Activated T-helper 17 cell treated with anti-CD3 and anti-CD28 coated beads, Interleukin-2, amount 50 U/mL, for 72 hours (primary cell): ENCODE results near the gene NFE2L3. TPM values are rescaled to one million over a fixed set of nuclear protein-coding genes. Genes with fewer than 3 reads are reported as not detected.
"Not testable (repeated sequence)": the region's sequence is repeated elsewhere in the genome, so short reads cannot be mapped to it uniquely, and the experiment has no call there.

Experiments used
- ATAC-seq: fragments of 150-1000 bp; cut with Tn5 transposase; replicated peaks from 2 replicates; pipeline ENCODE4 v1.10.0; 2021; ENCODE audit warnings: mild to moderate bottlenecking, moderate library complexity
- H3K27ac Mint-ChIP-seq: one replicate; pipeline ENCODE4 v1.8.0; 2022; ENCODE audit warnings: mixed read lengths
- H3K27me3 Mint-ChIP-seq: one replicate; pipeline ENCODE4 v1.8.0; 2022; ENCODE audit warnings: mixed read lengths
- H3K36me3 Mint-ChIP-seq: one replicate; pipeline ENCODE4 v1.8.0; 2022; ENCODE audit warnings: low read depth, mild to moderate bottlenecking, mixed read lengths
- H3K4me1 Mint-ChIP-seq: one replicate; pipeline ENCODE4 v1.8.0; 2022; ENCODE audit warnings: mixed read lengths
- H3K4me3 Mint-ChIP-seq: one replicate; pipeline ENCODE4 v1.8.0; 2022; ENCODE audit warnings: mild to moderate bottlenecking, mixed read lengths
- H3K9me3 Mint-ChIP-seq: one replicate; pipeline ENCODE4 v1.8.0; 2022; ENCODE audit warnings: mixed read lengths
- total RNA-seq, 2 donors: library from RNA; stranded (reverse); gene quantifications; one replicate each; pipeline ENCODE4 v1.2.3, GENCODE V29; 2022

Gene NFE2L3
- total RNA-seq, 2 donors from 2014 or later, result 24.1 to 27.6 TPM

- Mint-ChIP-seq H3K4me3 (no peak overlapping the region), H3K27ac (no peak overlapping the region), H3K4me1 (no peaks in the 10 kb centered on the region), H3K36me3 (no peaks in the 10 kb centered on the region), H3K9me3 (no peaks in the 10 kb centered on the region), H3K27me3 (peaks cover 9% of the 10 kb centered on the region)
- ATAC-seq, result no peak
These were observed 11.6 kb upstream of the NFE2L3 start for GRCh38 chr7:26140380-26140779.

- H3K27ac Mint-ChIP-seq, result no peak overlapping the region
- no peaks in the 10 kb centered on the region for H3K36me3 Mint-ChIP-seq
- H3K4me1 Mint-ChIP-seq, result no peaks in the 10 kb centered on the region
- H3K27me3 Mint-ChIP-seq, result peaks cover 9% of the 10 kb centered on the region
- no peak overlapping the region for H3K4me3 Mint-ChIP-seq
- ATAC-seq, result no peak
- H3K9me3 Mint-ChIP-seq, result no peaks in the 10 kb centered on the region
These were observed 10.9 kb upstream of the NFE2L3 start for GRCh38 chr7:26141077-26141476.

GRCh38 chr7:26143298-26144048 is 8.5 kb upstream of the NFE2L3 start:
- Mint-ChIP-seq H3K27ac (no peak overlapping the region), H3K36me3 (no peaks in the 10 kb centered on the region), H3K4me1 (no peaks in the 10 kb centered on the region), H3K4me3 (no peak overlapping the region), H3K27me3 (peaks cover 9% of the 10 kb centered on the region), H3K9me3 (no peaks in the 10 kb centered on the region)
- no peak for ATAC-seq

GRCh38 chr7:26144184-26145080 is 7.6 kb upstream of the NFE2L3 start:
- H3K9me3 Mint-ChIP-seq, result no peaks in the 10 kb centered on the region

GRCh38 chr7:26145238-26145637 is 6.8 kb upstream of the NFE2L3 start:
- H3K27ac Mint-ChIP-seq, result no peak overlapping the region
- no peaks in the 10 kb centered on the region for H3K4me1 Mint-ChIP-seq
- no peaks in the 10 kb centered on the region for H3K36me3 Mint-ChIP-seq
- H3K4me3 Mint-ChIP-seq, result no peak overlapping the region
- H3K9me3 Mint-ChIP-seq, result no peaks in the 10 kb centered on the region
- no peak for ATAC-seq
- H3K27me3 Mint-ChIP-seq, result peaks cover 9% of the 10 kb centered on the region

More at GRCh38 chr7:26144184-26145080, 7.6 kb upstream of the NFE2L3 start:
- H3K27me3 Mint-ChIP-seq, result peaks cover 9% of the 10 kb centered on the region
- no peak overlapping the region for H3K4me3 Mint-ChIP-seq
- H3K4me1 Mint-ChIP-seq, result no peaks in the 10 kb centered on the region
- H3K36me3 Mint-ChIP-seq, result no peaks in the 10 kb centered on the region
- no peak overlapping the region for H3K27ac Mint-ChIP-seq
- ATAC-seq, result no peak

GRCh38 chr7:26147030-26147429 is 5.0 kb upstream of the NFE2L3 start:
- no peak for ATAC-seq
- H3K27me3 Mint-ChIP-seq, result peaks cover 9% of the 10 kb centered on the region
- no peaks in the 10 kb centered on the region for H3K36me3 Mint-ChIP-seq
- H3K4me1 Mint-ChIP-seq, result peaks cover 14% of the 10 kb centered on the region
- no peak overlapping the region for H3K27ac Mint-ChIP-seq
- H3K4me3 Mint-ChIP-seq, result no peak overlapping the region
- H3K9me3 Mint-ChIP-seq, result no peaks in the 10 kb centered on the region

GRCh38 chr7:26147646-26148306 is 4.2 kb upstream of the NFE2L3 start:
- H3K27ac Mint-ChIP-seq, H3K36me3 Mint-ChIP-seq, H3K27me3 Mint-ChIP-seq, H3K4me3 Mint-ChIP-seq, ATAC-seq, H3K9me3 Mint-ChIP-seq: not testable (repeated sequence)
- H3K4me1 Mint-ChIP-seq, result peaks cover 14% of the 10 kb centered on the region

- not testable (repeated sequence) for ATAC-seq, H3K36me3 Mint-ChIP-seq, H3K27me3 Mint-ChIP-seq, H3K9me3 Mint-ChIP-seq, H3K27ac Mint-ChIP-seq, H3K4me3 Mint-ChIP-seq
- H3K4me1 Mint-ChIP-seq, result peaks cover 14% of the 10 kb centered on the region
These were observed 3.7 kb upstream of the NFE2L3 start for GRCh38 chr7:26148307-26148700.

- Mint-ChIP-seq H3K4me3 (no peak overlapping the region), H3K27ac (no peak overlapping the region), H3K27me3 (no peaks in the 10 kb centered on the region), H3K4me1 (peaks cover 19% of the 10 kb centered on the region), H3K9me3 (no peaks in the 10 kb centered on the region), H3K36me3 (peaks cover 16% of the 10 kb centered on the region)
- no peak for ATAC-seq
These were observed 2.5 kb upstream of the NFE2L3 start for GRCh38 chr7:26149391-26149977.

- H3K36me3 Mint-ChIP-seq, result peaks cover 25% of the 10 kb centered on the region
- peak overlapping the region; percentile 95 for H3K4me3 Mint-ChIP-seq
- no peaks in the 10 kb centered on the region for H3K9me3 Mint-ChIP-seq
- no peaks in the 10 kb centered on the region for H3K27me3 Mint-ChIP-seq
- peaks cover 27% of the 10 kb centered on the region for H3K4me1 Mint-ChIP-seq
- ATAC-seq, result no peak
- peak overlapping the region; percentile 87 for H3K27ac Mint-ChIP-seq
These were observed 902 bp upstream of the NFE2L3 start for GRCh38 chr7:26151096-26151495.

GRCh38 chr7:26151650-26151952 is 397 bp upstream of the NFE2L3 start:
- peaks cover 27% of the 10 kb centered on the region for H3K4me1 Mint-ChIP-seq
- H3K27me3 Mint-ChIP-seq, result no peaks in the 10 kb centered on the region
- ATAC-seq, result no peak
- H3K27ac Mint-ChIP-seq, result peak overlapping the region; percentile 87
- H3K9me3 Mint-ChIP-seq, result no peaks in the 10 kb centered on the region
- H3K4me3 Mint-ChIP-seq, result peak overlapping the region; percentile 95
- H3K36me3 Mint-ChIP-seq, result peaks cover 25% of the 10 kb centered on the region

GRCh38 chr7:26152782-26153240 is 813 bp downstream of the NFE2L3 start:
- peaks cover 31% of the 10 kb centered on the region for H3K4me1 Mint-ChIP-seq
- H3K4me3 Mint-ChIP-seq, result peak overlapping the region; percentile 95
- peaks cover 26% of the 10 kb centered on the region for H3K36me3 Mint-ChIP-seq
- peak overlapping the region; percentile 95 for H3K27ac Mint-ChIP-seq
- not testable (repeated sequence) for ATAC-seq, H3K27me3 Mint-ChIP-seq, H3K9me3 Mint-ChIP-seq

- peak; percentile 47 for ATAC-seq
- Mint-ChIP-seq H3K4me3 (peak overlapping the region; percentile 95), H3K27me3 (no peaks in the 10 kb centered on the region), H3K4me1 (peaks cover 36% of the 10 kb centered on the region), H3K36me3 (peaks cover 32% of the 10 kb centered on the region), H3K9me3 (peaks cover 3% of the 10 kb centered on the region), H3K27ac (peak overlapping the region; percentile 95)
These were observed 1.3 kb downstream of the NFE2L3 start for GRCh38 chr7:26153241-26153822.
